Iris pigment epithelial cell (primary cell): ENCODE measurements around the gene BCL7A.

Experiments
- DNase-seq: peaks from one replicate; pipeline ENCODE4 v3.0.0-alpha.2; 2011; ENCODE audit warnings: low read depth

BCL7A gene

DNA sequence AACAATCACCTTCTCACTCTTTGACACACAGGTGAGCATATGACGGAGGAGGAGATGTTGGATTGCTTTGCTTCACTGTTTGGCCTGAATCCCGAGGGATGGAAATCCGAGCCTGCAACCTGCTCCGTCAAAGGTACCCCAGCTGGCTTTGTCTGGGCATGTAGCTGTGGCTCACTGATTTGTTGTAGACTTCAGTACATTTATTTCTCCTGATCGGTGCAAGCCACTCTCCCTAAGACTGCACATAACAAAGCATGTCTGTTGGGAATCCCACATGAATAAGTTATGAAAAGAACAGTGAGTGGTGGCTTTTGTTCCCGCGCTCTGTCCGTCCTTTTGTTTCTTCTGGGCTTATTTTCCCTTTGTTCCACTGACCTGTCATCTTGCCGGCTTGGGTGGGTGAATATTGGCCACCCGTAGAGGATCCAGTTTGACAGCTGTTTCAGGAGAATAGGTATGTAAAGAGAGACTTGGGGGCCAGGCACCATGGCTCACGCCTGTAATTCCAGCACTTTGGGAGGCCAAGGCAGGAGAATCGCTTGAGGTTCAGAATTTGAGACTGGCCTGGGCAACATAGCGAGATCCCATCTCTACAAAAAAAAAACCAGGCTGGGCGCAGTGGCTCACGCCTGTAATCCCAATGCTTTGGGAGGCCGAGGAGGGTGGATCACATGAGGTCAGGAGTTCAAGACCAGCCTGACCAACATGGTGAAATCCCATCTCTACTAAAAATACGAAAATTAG is 20.0 kb upstream of the BCL7A start:
- DNase-seq: no peak

DNA sequence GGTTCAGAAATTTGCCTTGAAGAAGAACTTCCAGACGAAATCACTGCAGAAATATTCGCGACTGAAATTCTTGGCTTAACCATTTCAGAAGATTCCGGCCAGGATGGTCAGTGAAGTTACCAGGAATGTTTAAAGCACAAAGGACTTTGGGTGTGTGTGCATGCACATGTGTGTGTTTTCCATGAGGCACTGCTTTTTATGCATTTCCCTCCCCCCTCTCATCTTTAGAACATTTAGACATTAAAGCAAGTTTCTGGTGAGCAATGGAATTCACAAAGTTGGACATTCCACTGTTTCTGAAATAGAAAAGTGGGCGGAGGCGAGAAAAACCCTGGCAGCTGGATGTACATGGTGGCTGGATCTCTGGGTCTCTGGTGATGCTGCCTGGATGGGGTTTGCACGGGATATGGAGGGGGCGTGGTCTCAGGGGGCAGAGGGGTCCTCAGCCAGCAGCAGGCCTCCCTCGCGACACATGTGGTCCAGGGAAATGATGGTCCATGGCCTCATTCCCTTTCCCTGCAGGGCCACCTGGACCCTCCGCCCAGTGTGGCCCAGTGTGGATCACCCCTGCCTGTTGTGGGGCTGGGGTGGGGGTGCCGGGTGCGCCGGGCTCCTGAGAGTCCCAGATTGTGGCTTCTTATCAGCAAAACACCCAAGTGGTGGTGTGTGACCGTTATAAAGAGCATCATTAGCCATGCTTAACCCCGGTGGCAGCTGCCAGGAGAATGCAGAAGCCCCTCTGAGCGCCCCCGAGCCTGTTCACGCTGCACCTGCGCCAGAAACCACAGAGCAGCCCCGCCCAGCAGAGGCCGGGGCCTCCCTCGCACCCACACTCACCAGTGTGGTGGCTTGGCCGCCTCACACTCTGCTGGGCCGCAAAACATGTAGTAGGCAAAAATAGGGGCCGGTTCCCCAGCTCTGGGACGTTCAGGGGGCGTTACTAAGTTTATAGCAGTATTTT is 17.8 kb upstream of the BCL7A start:
- peak; percentile 17 for DNase-seq

DNA sequence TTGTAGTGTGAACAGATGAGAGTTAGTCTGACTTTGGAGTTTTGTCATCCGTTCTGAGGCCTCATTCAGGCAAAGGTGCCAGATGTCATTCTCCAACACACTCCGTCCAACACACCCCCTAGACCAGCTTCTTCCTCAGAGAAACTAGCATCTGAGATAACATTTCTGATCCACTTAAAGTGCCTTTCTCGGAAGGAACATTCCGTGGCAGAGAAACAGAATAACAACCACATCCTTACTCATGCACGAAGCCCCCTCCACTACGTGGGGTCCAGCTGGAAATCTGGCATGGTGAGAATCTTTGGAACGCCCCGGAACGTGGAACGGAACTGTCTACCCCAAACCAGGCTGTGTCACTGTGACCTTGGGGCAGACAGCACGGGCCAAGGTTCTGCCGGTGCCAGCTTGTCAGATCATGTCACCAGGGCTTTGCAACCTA is 17.0 kb upstream of the BCL7A start:
- peak; percentile 39 for DNase-seq

DNA sequence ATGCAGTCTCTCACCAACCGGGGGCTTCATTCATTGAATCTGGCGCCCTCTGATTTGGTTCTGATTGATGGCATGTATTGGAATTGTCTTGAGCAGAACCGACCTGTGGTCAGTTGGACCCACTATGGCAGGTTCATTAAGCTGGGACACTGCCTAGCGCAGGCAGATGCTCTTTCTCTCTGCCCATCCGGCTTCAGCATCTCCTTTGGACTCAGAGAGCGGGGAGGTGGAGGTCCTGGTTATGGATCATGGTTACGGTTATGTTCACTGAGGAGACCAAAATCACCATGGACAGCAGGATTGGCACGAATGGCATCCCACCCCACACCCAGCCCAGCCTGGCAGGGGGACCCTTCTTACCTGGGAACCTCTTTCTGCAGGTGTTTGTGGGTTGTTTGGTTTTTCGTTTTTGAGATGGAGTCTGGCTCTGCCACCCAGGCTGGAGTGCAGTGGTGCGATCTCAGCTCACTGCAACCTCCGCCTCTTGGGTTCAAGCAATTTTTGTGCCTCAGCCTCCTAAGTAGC is 16.4 kb upstream of the BCL7A start:
- no peak for DNase-seq

DNA sequence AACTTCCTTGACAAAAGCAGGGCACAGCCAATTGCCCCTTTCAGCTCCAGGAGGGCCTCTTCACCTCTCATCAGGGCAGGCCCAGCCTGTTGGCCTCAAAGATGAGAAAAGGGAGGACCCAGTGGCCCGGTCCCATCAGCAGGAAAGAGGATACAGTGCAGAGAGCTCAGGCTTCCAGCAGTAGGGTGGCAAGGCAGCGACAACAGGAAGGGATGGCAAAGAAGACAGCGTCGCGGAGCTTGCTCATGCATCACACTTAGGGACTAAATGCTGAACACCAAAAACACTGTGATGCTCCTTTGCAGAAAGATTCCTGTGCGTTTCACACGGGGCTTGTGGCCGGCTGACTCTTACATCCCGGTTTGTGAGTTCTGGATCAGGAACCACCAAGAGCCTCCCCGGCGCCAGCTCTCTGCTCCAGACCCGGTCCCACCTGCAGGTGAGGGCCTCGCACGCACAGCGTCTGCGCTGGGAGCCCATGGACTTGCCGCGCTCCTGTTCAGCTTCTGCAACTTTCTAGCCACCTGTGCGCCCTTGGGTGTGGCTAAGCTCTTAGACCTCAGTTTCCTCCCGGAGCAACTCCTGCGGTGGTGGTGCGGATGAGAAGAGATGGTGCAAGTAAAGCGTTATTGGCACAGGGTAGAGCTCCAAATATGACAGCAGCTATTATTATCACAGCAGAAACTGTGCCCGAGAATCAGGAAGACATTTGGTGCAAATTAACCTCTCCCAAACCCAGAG is 15.3 kb upstream of the BCL7A start:
- DNase-seq: no peak

DNA sequence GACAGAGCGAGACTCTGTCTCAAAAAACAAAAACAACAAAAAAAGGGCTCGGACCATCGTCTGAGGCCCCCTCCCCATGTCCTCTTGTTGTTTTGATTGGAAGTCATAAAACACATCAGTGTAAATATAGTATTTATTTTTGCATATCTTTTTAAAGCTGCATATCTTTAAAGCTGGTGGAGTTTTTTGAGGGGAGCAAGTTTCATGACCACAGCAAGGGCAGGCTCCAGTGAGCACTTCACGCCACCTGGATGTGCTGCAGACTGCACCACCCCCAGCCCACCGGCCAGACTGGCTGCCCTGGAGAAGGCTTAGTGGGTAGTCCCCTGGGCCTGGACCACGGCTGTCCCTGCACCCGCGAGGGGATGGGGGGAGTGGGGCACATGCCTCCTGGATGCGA is 11.9 kb upstream of the BCL7A start:
- no peak for DNase-seq

DNA sequence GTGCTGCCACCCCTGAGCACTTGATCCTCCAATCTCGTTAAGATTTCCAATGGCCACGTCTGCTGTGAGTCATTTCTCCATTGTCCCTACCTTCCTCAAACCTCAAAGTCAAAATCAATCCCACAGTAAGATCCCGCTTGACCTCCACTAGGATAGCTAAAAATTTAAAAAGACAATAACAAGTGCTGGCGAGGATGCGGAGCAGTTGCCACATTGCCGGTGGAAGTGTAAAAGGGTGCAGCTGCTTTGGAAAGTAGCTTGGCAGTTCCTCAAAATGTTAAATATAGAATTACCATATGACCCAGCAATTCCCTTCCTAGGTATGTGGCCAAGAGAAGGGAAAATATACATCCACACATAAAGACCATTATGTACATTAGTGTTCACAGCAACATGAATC is 9.5 kb upstream of the BCL7A start:
- DNase-seq: no peak

DNA sequence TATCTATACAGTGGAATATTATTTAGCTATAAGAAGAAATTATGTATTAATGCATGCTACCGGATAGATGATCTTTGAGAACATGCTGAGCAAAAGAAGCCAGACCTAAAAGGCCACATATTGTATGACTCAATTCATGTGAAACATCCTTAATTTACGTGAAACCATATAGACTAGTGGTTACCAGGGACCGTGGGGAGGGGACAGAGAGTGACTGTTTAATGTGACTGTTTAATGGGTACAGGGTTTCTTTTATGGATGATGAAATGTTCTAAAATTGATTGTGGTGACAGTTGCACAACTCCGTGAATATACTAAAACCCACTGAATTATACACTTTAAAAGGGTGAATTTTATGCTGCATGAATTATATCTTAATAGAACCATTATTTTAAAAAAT is 8.5 kb upstream of the BCL7A start:
- no peak for DNase-seq

DNA sequence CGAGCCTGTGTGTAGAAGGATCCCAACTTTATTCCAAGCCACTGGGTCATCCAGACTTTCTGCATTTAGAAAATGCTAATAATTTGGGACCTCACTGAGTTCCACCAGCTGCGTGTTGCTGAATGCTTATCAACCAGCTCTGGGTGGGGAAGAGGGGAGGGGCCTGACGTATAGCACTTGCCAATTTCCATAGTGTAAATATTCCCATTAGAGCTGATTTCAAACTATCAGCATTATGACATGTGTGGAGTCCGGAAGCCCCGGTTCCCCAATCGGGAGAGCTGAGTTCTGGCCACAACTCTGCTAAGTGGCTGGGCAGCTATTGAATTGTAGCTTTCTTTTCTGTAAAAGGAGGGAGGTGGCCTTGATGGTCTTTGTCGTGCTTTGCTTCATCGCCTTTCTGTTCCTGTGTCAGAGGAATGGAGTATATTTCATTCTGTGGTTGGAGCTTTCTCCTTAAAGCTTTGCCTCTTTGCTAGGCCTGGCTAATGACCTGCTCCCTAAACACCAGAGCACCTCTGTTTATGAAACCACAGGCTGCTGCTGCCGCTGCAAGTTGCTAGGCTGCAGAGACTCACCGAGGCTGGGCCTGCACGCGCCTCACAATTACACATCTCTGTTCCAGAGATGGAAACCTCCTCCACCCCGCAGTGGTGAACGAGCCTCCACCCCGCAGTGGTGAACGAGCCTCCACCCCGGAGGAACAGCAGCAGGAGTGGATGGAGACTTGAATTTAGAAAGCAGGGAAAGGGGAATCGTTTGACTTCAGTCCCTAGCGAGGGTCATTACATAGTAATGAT is 7.7 kb upstream of the BCL7A start:
- DNase-seq: no peak

DNA sequence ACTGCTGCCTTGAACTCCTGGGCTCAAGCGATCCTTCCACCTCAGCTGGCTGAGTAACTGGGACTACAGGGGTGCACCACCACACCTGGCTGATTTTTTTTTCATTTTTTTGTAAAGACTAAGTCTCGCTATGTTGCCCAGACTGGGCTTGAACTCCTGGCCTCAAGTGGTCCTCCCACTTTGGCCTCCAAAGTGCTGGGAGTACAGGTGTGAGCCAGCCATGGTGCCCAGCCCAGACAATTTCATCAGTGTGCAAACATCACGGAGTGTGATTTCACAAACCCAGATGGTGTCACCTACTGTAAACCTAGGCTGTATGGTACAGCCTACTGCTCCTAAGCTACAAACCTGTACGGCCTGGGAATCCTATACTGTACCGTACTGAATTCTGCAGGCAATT is 6.9 kb upstream of the BCL7A start:
- no peak for DNase-seq

DNA sequence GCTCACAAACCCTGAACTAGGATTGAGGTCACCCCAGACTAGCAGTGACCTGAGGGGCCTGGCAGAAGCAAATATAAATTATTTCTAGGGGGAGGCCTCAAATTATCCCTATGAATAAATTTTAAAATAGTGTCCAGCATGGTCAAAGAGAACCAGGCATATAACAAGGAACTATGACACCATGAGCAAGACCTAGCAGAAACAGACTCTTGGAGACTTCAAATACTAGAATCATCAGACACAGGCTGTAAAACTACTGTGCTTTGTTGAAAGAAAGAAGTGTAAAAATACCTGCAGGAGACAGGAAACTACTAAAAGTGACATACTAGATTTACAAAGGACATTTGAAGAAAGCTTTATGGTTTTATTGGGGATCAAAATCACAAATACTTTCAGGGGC is 3.2 kb upstream of the BCL7A start:
- no peak for DNase-seq

DNA sequence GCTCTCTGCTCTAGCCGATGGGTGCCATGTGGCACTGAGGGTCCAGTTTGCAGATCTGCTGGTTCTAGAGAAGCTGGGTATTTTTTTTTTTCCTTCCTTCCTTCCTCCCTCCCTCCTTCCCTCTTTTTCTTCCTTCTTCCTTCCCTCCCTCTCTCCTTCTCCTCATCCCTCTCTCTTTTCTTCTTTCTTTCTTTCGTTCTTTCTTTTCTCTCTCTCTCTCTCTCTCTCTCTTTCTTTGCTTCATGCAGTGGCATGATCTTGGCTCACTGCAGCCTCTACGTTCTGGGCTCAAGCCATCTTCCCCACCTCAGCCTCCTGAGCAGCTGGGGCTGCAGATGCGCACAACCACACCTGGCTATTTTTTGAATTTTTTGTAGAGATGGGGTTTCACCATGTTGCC is 2.7 kb upstream of the BCL7A start:
- no peak for DNase-seq

DNA sequence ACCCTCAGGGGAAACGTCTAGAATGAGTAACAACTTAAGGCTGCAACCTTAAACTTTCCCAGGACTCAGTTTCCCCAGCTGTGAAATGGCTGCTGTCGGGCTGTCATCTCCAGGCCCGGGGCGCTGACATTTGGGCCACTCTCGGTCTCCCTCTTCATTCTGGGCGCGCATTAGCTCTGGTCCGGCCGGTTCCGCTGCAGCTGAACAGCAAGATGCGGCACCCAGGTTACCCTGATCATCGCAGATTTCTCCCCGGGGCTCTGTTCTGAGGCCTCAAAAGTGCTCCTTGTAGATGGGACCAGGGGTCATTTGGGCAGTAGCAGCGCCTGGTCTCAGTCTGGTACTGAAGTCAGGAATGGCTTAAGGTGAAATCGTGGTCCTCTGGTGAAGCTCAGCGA is 890 bp upstream of the BCL7A start:
- no peak for DNase-seq

DNA sequence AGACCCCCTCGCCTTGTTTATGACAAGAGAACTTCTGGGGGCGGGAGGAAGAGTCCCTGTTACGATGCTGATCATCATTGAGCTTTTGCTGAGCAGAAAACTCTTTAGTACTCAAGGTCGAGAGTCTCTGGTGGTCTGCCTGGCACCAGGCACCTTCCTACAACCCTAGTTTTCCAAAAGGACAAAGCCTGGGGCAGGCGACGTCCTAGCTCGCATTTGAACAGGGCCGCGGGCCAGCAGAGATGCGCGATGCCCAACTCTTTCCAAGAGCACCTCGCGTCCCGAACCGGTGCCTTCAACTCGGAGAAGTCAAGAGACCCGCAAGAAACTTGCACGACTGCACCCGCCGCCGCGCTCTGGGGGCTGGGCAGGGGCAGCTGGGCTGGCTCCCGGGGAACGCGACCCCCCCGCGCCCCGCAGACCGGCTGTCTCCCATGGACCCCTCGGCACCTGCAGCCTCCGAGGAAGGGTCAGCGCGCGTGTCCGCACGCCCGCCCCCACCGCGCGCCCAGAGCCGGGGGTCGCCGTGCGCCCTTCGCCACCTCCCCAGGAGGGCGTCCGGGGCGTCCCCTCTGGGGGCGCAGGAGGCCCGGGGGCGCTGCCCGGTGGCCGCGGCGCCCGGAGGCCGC is 377 bp upstream of the BCL7A start:
- DNase-seq: peak; percentile 18

DNA sequence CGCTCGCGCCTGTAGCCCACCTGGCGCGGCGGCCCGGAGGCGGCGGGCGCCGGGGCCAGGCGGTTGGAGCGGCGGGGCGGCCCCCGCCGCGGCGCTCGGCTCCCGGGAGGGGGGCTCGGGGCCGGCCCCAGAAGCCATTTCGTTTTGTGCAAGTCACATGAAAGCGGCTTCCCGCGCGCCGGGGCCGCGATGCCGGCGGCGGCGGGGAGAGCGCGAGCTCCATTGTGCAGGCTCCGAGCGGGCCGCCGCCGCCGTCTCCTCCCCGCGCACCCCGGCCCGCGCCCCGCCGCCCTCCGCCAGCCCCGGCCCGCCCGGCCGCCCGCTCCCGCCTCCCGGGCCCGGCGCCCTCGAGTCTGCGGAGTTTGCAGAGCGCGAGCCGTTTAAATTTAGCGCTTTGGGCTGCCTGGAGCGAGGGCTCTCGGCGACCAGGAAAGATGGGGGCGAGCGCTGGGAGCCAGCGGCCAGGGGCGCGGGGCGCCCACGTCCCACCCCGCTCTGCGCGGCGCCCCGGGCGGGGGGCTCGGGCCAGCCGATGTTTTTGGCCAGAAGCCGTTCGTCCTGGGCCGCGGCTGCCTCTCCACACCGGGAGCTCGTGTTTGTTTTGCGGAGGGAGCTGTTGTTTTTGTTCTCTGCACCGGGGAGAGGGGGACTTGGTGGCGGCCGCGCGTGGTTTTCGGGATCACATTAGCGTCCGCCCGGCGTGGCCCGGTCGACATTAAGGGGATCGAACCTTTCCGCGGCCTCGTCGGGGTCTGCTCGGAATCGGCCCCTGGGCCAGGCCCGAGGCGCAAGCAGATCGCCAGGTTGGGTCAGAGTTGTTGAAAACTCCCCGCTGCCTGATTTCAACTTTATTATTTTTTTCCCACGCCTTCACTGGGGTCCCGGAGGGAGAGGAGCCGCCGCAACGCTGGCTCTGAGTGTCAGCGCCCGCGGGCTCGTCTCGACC is 982 bp downstream of the BCL7A start:
- DNase-seq: peak; percentile 25

DNA sequence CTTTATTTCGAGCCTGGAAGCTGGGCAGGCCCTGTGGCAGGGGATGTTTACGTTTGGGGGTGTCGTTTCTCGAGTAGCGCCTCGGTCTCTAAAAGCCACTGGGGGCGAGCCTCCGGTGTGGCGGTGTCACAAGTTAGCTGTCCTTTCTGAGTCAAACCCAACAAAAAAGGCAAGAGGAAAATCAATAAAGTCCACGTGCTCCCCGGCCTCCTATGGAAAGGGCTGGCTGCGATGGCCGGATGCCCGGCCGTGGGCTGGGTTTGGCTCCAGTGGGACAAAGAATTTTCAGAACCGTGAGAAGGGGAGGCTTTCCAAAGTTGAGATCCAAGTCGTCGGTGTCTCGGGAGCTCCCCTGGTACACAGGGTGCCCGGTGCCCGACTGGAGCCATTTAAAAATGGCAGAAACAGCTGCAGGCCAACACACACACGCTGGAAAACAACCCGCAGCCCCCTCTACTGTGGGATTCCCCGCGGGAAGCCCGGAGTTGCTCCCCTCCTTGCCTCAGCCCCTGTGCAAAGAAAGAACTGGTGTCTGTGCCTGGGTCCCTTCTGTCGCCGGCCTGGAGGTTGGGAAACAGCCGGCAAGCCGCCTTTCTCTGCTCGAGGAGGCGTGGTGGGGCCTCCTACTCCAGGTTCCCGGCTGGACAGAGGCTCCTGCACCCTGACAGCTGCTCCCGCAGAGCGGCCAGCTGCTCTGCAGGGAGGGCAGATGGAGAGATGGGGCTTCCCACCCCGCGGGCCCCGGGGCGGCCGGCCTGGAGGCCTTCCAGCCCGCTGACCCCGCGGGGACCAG is 1.9 kb downstream of the BCL7A start:
- peak; percentile 62 for DNase-seq

DNA sequence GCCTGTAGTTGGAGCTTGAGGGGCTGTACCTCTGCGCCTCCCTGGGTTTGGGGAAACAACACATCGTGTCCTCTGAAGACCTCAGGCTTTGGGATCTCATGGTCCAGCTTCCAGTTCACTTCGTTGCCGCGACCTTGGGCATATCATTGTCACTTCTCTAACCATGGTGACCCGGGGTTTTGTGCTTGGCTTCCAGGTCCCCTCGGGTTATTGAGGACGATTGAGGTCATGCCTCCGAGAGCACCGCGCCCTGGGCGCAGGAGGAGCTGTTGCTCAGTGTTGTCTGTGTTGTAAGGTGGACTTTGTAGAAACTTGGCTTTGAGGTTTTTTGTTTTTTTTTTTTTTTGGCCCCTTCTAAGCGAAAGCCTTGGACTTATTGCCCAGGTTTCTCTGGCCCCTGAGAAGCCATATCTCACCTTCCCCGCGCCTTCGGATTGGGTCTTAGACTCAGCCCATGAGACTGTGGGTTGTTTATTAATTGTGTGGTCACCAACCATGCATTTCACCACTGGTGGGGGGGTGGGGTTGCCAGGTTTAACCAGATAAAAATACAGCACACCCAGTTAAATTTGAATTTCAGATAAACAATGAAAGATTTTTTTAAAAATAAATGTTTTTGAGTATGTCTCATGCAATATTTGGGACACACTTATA is 2.6 kb downstream of the BCL7A start:
- DNase-seq: no peak

DNA sequence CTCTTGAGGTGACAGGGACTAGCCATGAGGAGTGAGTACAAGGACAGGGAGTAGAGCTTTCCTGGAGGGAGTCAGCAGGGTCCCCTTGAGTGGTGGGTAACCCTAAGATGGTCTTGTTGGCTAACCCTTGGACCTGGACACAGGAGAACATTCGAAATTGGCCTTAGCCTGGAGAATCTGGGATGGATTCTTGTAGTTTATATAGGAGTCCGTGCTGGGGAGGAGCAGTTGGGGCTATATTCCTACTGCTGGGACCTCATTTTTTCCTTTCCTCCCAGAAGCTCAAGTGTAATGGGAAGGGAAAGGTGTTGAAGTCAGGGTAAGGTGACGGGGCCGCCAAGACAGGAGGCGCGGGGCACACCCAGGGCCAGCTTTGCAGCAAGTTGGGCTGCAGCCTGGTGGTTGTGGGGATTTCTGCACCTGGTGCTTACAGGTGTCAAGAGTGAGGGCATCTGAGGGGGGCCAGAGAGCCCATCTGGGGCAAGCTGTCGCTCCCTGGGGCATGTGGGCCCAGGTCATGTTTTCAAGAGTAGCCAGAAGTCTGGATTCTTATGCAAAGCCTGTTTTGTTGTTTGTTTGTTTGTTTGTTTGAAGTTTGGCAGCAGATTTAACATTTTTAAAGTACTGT is 5.1 kb downstream of the BCL7A start:
- no peak for DNase-seq
